Activated T-cell treated with anti-CD3 and anti-CD28 coated beads for 1 hour (primary cell): ENCODE results near the gene SPDYE2.
"Not testable (repeated sequence)": the region's sequence is repeated elsewhere in the genome, so short reads cannot be mapped to it uniquely, and the experiment has no call there.

ENCODE experiments used
- DNase-seq: peaks from one replicate; pipeline ENCODE4 v3.0.0-alpha.2; 2020; ENCODE audit warnings: low read depth

SPDYE2 gene

GRCh38 chr7:102540604-102541003, 10.4 kb upstream of the SPDYE2 start:
- not testable (repeated sequence) for DNase-seq

GRCh38 chr7:102542083-102542482, 8.9 kb upstream of the SPDYE2 start:
- not testable (repeated sequence) for DNase-seq

- not testable (repeated sequence) for DNase-seq
Measured at GRCh38 chr7:102542771-102543170, 8.3 kb upstream of the SPDYE2 start.

GRCh38 chr7:102543596-102543995, 7.4 kb upstream of the SPDYE2 start, which contains the start of gene UPK3BL2:
Gene UPK3BL2 (minus strand): TSS chr7:102543696. CDS start chr7:102543636, 60 bp downstream.
- DNase-seq, result not testable (repeated sequence)

- DNase-seq, result not testable (repeated sequence)
Measured at GRCh38 chr7:102544372-102544771, 6.7 kb upstream of the SPDYE2 start.

- DNase-seq, result not testable (repeated sequence)
Measured at GRCh38 chr7:102545288-102545687, 5.7 kb upstream of the SPDYE2 start.

- not testable (repeated sequence) for DNase-seq
Measured at GRCh38 chr7:102546353-102546752, 4.7 kb upstream of the SPDYE2 start.

- not testable (repeated sequence) for DNase-seq
Measured at GRCh38 chr7:102568620-102569019, 17.6 kb downstream of the SPDYE2 start.

GRCh38 chr7:102572261-102573239, 21.5 kb downstream of the SPDYE2 start, which contains the start of gene POLR2J3:
Gene POLR2J3 (minus strand): TSS chr7:102572583. CDS start chr7:102572521, 62 bp downstream.
- peak; percentile 100 for DNase-seq

- DNase-seq, result not testable (repeated sequence)
Measured at GRCh38 chr7:102574607-102575006, 23.6 kb downstream of the SPDYE2 start.

GRCh38 chr7:102576363-102576762, 25.3 kb downstream of the SPDYE2 start:
- DNase-seq, result not testable (repeated sequence)

GRCh38 chr7:102577315-102578240, 26.6 kb downstream of the SPDYE2 start:
- DNase-seq, result not testable (repeated sequence)

GRCh38 chr7:102578486-102578885, 27.5 kb downstream of the SPDYE2 start:
- not testable (repeated sequence) for DNase-seq

- not testable (repeated sequence) for DNase-seq
Measured at GRCh38 chr7:102581722-102582121, 30.7 kb downstream of the SPDYE2 start.

GRCh38 chr7:102583495-102583894, 32.5 kb downstream of the SPDYE2 start:
- not testable (repeated sequence) for DNase-seq

GRCh38 chr7:102589857-102590256, 38.8 kb downstream of the SPDYE2 start:
- not testable (repeated sequence) for DNase-seq

- not testable (repeated sequence) for DNase-seq
Measured at GRCh38 chr7:102592477-102593019, 41.5 kb downstream of the SPDYE2 start.

- not testable (repeated sequence) for DNase-seq
Measured at GRCh38 chr7:102593637-102594334, 42.8 kb downstream of the SPDYE2 start.

- not testable (repeated sequence) for DNase-seq
Measured at GRCh38 chr7:102596036-102596435, 45.0 kb downstream of the SPDYE2 start.

- DNase-seq, result not testable (repeated sequence)
Measured at GRCh38 chr7:102599699-102600098, 48.7 kb downstream of the SPDYE2 start.

GRCh38 chr7:102602317-102602716, 51.3 kb downstream of the SPDYE2 start:
- DNase-seq, result not testable (repeated sequence)
